GM18519 (cell line): ENCODE measurements around the gene CORO1C.

Experiments used
- ATAC-seq: cut with Tn5 transposase; IDR thresholded peaks from one replicate; pipeline ENCODE4 v1.9.1; 2021; ENCODE audit warnings: mild to moderate bottlenecking, moderate library complexity; ENCODE audit not compliant: unreplicated experiment, low FRiP score

CORO1C gene

DNA sequence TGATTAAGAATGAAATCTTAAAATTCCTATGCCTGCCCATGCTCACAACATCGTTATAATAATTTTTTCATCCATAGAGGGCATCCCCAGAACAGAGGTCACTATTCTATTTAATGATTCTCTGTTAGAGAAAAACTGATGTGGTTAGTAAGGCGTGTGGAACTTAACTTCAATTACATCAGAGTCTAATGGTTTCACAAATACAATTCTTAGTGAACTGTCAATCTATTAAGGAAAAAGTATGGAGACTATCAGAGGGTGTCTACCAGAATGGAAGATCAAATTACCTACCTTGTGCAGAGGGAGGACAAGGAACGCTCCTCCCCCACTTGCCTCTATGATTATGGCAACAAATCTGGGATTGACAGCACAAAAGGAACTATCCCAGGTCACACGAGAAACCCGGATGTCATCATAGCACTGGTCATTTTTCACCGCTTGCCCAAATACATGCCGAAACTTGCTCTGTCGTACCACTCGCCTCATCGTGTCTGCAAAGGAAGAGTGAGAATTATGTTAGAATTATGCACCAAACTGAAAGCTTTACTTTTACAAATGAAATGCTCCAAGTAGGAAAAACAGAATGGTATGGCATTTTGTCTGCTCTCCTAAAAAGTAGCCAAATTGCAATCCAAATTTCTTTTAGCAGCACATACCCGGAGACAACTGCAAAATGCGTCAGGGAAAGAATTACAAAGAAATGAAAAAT, 30.3 kb downstream of the CORO1C start:
- no peak for ATAC-seq

DNA sequence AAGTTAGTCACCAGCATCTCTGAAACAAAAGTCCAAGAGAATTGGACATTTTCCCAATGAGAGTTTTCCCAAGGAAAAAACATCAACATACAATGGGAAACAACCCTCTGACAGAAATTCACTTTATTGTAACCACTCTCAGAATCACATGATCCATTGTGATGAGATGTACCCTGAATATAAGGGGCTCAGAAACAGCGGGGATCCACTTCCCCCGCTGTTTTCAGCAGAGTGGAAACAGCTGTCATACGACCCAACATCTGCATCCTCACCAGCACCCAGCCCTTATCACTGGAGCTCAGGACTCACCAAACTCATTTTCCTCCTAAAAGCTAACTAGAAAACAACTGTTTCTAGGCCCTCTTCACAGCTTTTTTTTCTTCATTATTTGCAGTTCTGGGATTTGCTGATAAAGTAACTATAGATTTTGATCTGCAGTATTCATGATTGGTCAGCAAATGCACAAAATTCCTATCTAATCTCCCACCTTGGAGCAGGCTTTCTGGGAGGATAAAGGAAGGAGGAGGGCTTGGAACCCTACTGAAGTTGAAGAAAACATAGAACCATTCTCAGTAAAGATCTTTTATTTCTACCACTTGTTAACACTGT, 31.3 kb downstream of the CORO1C start:
- ATAC-seq: no peak

DNA sequence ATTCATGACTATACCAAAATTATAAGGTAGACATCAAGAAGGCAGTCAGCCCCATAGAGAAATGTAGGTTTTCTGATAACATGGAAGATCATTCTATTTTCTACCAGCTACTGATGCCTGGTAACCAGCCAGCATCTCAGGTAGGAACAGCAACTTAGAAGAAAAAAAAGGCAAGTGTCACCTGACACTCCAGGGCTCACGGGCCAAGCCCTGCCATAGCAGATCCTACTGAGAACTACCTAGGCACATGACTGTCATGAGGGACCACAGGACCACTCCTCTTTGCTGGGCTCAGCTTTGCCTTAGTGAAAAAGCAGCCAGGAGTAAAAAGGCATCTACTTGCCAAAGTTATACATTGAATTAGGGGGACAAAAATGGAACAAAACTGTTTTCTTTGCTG, 33.4 kb downstream of the CORO1C start:
- ATAC-seq: no peak

DNA sequence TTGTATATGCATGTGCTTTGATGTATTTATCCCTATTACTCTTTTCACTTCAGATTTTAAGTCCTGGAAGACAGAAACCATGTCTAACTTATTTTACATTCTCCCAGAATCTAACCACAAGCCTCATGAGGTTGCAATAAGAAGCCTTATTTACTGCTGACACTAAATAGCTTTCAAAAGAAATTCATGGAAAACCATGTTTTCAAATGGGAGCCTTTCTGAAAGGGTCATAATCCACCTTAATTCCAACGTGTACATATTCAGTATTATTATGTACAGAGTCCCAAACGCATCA, 34.4 kb downstream of the CORO1C start:
- no peak for ATAC-seq

DNA sequence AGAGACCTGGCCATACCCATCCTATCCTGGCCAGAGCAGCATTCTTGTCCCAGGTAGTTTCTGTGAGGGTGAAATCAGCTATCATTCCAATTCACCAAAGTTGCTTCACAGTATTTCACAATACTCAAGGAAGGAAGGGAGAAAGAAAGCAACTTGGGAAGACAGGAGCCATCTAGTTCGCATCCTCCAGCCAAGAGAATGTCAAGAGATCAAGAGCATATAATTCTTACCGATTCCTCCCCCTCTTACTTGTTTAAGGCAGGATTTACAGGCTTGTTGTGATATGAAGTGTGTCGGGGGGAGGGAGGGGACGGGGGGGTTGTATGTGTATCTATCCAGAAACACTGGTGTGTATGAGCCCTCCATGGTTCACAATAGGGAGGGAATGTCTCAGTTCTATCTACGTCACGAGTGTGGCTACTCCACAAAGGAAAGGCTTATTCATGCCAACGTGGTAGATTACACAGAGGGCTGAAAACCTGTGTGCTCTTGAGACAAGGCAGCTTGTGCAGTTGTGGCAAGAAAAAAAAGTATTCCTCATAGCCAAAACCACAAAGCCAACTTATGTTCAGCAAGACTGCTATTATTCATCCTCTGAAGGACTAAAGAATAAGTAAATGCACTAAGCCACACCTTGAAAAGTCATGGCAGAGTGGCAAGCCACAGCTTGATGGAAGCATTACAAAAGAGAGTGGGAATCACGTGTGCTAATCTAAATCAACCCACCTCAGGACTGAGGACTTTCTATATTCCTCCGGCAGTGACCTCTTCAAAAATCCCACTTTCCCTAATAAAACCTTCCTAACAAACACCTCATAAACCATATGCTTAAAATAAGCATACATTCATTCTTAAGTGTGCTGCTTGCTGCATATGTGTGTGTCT, 35.0 kb downstream of the CORO1C start:
- no peak for ATAC-seq

DNA sequence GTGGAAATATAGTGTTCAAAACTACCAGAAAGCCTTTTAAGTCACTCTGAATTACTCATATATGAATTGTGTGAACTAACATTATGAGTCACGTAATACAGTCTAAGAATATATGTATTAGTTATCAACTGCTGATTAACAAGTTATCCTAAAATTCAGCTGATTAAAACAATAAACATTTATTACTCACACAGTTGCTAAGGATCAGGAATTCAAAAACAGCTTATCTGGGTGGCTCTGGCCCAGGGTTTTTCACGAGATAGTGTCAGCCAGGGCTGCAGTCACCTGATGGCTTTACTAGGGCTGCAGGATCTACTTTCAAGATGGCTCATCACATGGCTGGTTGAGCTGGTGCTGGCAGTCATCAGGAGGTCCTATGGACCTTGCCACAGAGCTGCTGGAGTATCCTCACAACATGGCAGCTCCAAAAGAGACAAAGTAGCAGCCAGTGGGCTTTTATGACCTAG, 36.5 kb downstream of the CORO1C start:
- no peak for ATAC-seq

DNA sequence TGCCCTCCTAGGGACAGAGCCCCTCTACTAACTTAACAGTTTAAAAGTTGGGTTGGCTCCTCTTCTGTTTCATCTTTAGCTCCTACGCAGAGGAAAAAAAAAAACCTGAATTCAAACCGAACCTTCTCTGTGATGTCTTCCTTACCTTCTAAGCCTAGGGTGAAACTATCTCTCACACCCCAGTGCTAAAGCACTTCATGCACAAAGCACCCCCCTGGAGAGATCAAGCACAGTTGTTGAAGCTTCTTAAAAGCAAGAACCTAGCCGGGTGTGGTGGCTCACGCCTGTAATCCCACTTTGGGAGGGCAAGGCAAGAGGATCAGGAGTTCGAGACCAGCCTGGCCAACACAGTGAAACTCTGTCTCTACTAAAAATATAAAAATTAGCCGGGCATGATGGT, 37.6 kb downstream of the CORO1C start:
- no peak for ATAC-seq

DNA sequence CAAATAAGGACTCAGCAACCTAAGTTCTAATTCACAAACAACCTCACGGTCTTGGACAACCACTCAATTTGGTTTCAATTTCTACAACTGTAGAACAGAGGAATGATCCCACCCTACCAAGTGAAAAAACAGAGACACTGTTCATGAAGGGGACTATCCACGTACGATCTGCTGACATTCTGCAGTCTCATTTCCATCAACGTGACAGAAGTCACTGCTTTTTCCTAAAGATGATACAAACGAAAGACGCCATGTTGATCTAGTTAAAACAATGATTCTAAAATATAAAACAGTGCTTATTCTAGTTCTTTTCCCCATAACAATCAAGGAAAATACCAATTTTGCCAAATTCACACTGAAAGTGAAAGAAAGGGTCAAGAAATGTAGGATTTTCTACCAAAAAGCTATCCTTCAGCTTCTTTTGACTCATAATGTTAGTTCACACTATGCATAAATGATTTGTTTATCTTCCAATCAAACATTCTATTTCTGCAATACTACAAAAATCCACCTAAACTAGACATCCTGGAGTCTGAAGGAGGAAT, 38.1 kb downstream of the CORO1C start:
- ATAC-seq: no peak

DNA sequence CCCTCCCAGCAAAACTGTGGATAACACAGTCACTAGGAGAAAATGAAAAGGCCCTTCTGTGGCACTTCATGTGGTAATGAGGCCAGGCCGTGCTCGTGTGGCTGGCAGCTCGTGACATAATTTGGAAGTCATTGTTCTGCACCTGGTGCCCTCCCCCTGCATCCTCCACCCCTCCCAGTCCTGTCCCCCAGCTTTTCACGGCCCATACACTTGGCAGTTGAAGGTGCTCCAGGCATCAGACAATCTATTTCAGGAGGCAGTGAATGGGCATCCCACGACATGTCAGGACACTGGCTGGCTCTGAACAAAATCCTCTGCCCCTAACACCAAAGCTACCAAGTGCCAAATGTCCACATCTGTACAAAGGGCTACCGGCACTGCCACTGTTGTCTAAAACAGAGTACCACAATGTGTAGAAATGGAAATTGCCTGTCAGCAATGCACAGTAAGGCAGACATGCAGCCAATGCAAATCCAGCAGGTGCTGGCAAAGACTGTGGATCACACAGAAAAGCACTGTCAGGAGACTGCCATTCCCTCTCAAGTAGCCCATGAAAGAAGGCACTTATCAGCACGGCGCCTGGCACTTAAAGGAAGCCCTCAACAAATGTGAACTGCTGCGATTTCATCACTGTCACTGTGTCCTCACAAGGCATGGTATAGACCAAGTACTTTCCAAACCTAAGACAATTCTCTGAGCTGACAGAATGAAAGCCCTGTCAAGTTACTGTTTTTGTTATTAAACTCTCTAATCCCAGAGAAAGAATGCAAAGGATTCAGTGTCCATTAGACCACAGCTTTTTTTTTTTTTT, 39.1 kb downstream of the CORO1C start:
- no peak for ATAC-seq

DNA sequence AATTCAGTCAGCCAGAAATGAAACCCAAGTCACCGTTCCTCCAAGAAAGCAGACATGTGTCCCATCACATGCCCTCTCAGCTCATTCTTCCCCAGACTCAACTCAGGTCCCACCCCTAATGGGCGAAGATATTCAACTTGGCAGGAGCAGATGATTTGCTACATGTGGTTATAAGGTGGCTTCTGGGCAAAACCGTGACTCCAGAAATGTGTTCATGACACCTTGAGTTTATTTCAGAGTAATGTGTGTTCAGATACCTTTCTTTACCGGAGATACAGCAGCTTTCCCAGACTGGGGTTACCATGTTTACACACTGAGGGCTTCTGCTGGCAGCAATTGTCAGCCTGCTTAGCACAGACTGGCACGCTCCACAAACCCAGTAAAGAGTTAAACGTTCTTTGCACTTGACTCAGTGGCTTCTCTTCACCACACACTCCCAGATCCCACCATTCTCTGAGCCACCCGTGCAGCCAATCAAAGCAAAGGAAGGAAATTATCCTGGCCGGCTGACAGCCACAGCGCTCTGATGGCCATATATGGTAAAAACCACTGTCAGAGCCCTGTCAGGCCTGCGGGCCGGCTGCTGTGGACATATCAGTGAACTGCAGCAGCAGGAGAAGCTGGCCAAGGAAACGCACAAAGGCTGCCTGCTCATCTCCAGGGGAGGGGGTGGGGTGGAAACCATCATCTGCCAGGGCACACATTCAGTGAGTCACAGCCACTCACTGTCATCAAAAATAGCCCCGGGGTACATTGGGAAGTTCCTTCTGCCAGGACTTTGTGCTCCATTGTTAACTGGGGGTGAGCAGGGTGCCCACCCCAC, 39.9 kb downstream of the CORO1C start:
- ATAC-seq: no peak

DNA sequence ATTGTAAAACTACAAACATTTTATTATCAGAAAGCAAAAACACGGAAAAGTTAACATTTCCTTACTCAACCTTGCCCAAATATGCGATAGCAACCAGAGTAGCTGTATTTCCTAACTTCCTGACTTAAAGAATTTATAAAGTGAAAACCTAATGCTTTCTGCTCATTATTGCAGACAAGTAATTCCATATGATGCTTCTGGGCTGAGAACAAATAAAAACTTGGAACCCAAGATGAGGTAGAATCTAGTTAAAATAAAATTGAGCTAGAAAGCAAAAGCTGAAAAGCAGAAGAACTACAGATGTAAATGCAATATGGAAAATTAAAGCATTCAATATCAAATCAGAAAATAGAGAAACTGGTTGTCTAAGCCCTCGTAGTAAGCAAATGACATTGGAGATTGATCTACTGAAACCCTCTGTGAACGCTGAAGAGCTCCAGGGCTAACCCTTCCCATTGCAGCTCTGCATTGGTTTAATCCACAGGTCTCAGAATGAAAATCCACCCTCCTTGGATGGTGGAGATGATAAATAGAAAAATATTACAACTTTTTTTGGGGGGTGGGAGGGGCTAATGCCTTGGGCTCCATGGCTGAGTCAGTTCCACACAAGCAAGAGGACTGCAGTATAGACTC, 40.7 kb downstream of the CORO1C start:
- no peak for ATAC-seq

DNA sequence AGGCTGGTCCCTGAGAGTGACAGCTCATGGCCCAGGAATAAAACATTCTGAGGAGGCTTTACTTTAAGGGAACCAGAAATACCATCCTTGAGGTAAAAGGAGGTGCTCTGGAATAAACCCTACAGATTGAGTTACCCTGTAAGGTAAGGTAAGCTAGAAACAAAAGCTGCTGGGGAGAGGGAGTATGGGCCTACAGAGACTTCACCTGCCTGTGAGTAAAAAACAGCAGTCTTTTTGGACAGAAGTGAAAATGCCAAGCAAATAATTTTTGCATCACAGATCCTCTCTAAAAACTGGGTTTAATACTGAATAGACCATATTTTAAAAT, 41.2 kb downstream of the CORO1C start:
- no peak for ATAC-seq

DNA sequence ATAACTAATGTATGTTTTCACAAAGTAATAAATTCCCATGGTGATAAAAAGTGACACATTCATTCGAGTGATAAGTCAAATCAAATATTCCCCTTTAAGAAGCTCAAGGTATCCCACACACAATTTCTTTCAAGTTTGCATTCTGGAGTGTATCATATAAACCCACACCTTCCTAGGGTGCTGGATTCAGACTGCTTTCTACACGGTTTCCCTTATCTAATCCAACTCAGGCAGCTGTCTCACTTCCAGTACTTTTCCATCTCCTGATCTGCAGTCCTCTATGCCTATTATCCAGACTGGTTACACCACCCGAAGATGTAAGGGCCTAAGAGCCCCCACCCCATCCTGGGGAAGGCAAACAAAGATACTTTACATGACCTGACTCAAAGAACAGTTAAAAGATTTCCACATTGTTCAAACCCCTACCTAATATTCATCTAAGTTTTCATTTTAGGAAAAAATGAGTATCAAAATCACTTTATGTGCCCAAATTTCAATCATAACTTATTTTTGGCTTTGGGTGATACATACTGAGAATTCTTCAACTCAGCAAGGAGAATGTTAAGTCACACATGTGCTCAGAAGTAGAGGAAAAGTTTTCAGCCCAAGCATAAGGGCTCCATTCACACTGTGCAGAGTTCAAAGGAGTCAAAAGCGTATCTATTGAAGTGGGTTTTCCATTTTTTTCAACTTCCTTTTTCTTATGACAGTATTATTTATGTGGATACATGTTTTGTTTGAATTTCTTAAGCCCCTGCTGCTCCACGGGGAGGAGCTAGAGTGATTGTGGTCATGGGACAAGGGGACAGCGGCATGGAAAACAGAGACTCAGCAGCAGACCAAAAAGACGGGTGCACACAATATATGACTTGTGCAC, 41.8 kb downstream of the CORO1C start:
- ATAC-seq: no peak

DNA sequence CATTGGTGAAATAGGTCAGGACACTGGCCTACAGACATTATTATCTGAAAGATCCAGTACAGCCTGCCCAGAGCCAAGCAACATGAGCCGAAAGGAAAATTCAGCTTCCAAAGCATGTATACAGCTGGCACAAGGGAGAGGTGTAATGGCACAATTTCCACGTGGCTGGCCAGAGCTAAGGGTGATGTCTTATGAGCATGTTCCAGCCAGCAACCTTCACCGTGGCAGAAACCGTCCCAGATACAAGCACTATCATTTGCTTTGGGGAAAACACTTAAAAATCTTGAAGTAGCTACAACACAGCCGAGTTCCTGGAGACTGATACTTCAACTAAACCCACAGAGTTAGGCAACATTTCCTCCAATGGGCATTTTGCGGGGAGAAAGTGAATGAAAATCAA, 44.5 kb downstream of the CORO1C start:
- no peak for ATAC-seq

DNA sequence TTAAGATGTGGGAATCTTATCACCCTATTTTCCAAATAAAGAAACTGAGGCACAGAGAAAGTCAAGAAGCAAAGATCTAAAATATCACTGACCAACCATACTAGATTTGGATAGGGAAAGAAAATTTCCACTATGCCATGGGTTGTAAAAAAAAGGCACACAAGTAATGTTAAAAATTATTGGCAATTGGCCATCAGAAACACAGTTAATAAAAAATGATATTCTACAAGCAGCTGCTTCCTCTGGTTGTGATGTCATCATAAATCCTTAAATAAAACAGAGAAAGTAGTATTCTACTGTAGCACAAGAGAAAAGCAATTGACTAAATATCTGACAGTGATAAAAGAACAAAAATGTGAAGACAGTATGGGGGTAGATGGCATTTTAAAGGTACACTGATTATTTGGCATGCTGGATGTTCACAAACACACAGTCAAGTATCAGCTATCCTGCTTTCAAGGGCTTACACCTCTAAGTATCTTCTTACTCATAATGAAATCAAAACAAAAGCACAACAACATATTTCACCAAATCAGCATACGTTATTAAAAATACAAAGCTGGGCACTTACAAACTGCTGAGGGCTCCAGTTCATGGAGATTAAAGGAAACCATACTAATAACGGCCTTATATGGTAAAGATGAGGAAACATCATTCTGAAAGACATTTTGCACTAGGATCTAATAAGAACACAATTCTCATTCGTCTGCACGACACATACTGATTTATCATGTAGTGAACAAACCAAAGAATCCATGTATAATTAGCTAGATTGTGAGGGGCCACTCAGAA, 45.7 kb downstream of the CORO1C start:
- no peak for ATAC-seq

DNA sequence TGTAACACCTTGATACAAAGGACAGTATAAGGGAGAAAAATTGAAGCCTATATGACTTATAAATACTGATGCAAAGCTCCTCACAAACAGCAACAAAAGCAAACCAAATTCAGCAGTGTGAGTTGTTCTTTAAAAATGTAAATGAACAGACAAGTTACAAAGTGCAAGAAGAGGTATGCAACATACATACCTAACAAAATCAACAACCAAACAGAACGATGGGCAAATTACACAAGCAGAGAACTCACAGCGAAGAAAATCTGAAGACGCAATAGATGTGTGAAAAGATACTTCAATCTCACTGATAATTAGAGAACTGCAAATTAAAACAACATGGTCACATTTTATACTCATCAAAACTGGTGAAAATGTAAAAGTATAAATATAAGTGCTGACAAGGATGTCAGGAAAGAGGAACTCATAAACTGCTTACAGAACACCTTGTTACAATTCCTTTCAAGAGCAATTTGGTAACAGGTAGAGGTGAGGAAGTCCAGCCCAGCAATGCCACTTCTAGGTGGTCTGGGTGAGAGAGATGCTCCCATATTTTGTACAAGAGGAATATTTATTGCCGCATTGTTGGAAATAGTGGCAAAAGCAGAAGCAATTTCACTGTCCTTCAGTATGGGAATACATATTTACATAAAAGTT, 47.3 kb downstream of the CORO1C start:
- no peak for ATAC-seq

DNA sequence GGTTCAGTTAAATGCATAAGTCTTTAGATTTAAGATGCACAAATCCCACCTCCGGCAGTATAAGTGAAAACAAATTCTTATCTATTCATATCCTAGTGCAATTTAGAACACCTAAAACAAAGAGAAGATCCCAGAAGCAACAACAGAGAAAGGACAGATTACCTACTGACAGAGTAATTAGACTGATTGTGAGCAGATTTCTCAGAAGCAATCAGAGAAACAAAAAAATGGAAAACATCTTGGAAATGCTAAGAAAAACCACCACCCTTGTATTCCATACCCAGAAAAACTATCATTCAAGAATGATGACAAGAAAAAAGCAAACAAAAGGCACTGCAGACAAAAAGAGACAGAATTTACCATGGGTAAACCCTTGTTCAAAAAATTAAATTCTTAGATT, 50.0 kb downstream of the CORO1C start:
- ATAC-seq: no peak
